Fibroblast of lung (primary cell): ENCODE measurements around the gene CDC42EP3. TPM values are rescaled to one million over a fixed set of nuclear protein-coding genes. Genes with fewer than 3 reads are reported as not detected.

Experiments
- DNase-seq, 2 donors: peaks; one replicate each; pipeline versions ENCODE4 v3.0.0 to v3.0.0-alpha.2; 2010; ENCODE audit warnings: low read depth in 2 of 2
- H2AFZ ChIP-seq: 2 replicates; pipeline ENCODE4 v1.5.1; 2012; ENCODE audit warnings: low read length, control low read depth, inconsistent platforms
- H3K27ac ChIP-seq: 2 replicates; pipeline ENCODE4 v1.5.1; 2011; ENCODE audit warnings: low read length, control low read depth; ENCODE audit not compliant: insufficient read depth
- H3K27me3 ChIP-seq: 2 replicates; pipeline ENCODE4 v1.5.1; 2011; ENCODE audit warnings: mild to moderate bottlenecking, low read length; ENCODE audit not compliant: control insufficient read depth, insufficient read depth
- H3K36me3 ChIP-seq: 2 replicates; pipeline ENCODE4 v1.5.1; 2011; ENCODE audit warnings: low read length; ENCODE audit not compliant: control insufficient read depth, insufficient read depth
- H3K4me1 ChIP-seq: 2 replicates; pipeline ENCODE4 v1.5.1; 2011; ENCODE audit warnings: low read length; ENCODE audit not compliant: control insufficient read depth, insufficient read depth; ENCODE audit errors: extremely low read depth
- H3K4me2 ChIP-seq: 2 replicates; pipeline ENCODE4 v1.5.1; 2011; ENCODE audit warnings: low read length, control low read depth; ENCODE audit not compliant: insufficient read depth; ENCODE audit errors: extremely low read depth
- H3K4me3 ChIP-seq, 4 experiments: fragments of 200-600 bp in 1 of 4; sonication (generic) in 1 of 4; replicated peaks in 1 of 4; 2 replicates each; pipeline ENCODE4 v1.5.1; 2011 to 2016; ENCODE audit warnings: low read length in 4 of 4, low read depth in 3 of 4, mild to moderate bottlenecking in 3 of 4, control low read depth in 2 of 4, inconsistent platforms in 1 of 4, mixed read lengths in 1 of 4; ENCODE audit not compliant: insufficient read depth in 1 of 4; ENCODE audit errors: control extremely low read depth in 1 of 4
- H3K79me2 ChIP-seq: 2 replicates; pipeline ENCODE4 v1.5.1; 2012; ENCODE audit warnings: mild to moderate bottlenecking, low read length, inconsistent platforms; ENCODE audit not compliant: control insufficient read depth, insufficient read depth
- H3K9ac ChIP-seq: 2 replicates; pipeline ENCODE4 v1.5.1; 2011; ENCODE audit warnings: mild to moderate bottlenecking, low read length, control low read depth; ENCODE audit not compliant: insufficient read depth
- H3K9me3 ChIP-seq: 2 replicates; pipeline ENCODE4 v1.5.1; 2012; ENCODE audit warnings: low read depth, low read length; ENCODE audit not compliant: control insufficient read depth, insufficient read depth
- H4K20me1 ChIP-seq: 2 replicates; pipeline ENCODE4 v1.5.1; 2011; ENCODE audit warnings: low read length; ENCODE audit not compliant: control insufficient read depth, insufficient read depth; ENCODE audit errors: extremely low read depth
- CTCF ChIP-seq, 2 donors: IDR thresholded peaks in 1 of 2; conservative IDR thresholded peaks in 1 of 2; 1 replicate in 1 of 2; 2 replicates in 1 of 2; pipeline ENCODE4 v1.5.1; 2011 to 2012; ENCODE audit warnings: low read length in 2 of 2, control low read depth in 1 of 2, inconsistent platforms in 1 of 2, low read depth in 1 of 2, mild to moderate bottlenecking in 1 of 2
- EZH2 ChIP-seq: IDR thresholded peaks from 2 replicates; pipeline ENCODE4 v1.5.1; 2012; ENCODE audit warnings: low read length, control low read depth, mild to moderate bottlenecking; ENCODE audit errors: missing control alignments
- polyA plus RNA-seq, 2 donors: library from polyadenylated mRNA; depleted of rRNA in 1 of 2; stranded (reverse) in 1 of 2; unstranded in 1 of 2; fragments of >200 nt; gene quantifications; 2 replicates each; pipeline ENCODE4 v1.2.1, GENCODE V29; 2011 to 2012; ENCODE audit warnings: missing spikeins in 1 of 2
- total RNA-seq: library from RNA; depleted of rRNA; stranded (reverse); fragments of >200 nt; gene quantifications from 2 replicates; pipeline ENCODE4 v1.2.1, GENCODE V29; 2014

The CDC42EP3 gene
- total and polyA plus RNA-seq, 2 donors (not counting 1 experiment from before 2014, with no cell fraction given): 19.2 to 328 TPM

- TF ChIP-seq EZH2 (no peak), CTCF (conservative IDR thresholded peaks at IDR 0.05 in 1 of 2, IDR thresholded peaks at IDR 0.05 in 1 of 2; ENCODE audit: low read depth in 1 of 2, low read length in 2 of 2) (no peak)
- Histone ChIP-seq H3K4me1 (peaks cover 14% of the 10 kb centered on the region), H3K4me3 (no peak overlapping the region), H3K27ac (no peak overlapping the region), H3K79me2 (no peaks in the 10 kb centered on the region), H3K27me3 (no peaks in the 10 kb centered on the region), H3K9me3 (no peaks in the 10 kb centered on the region), H4K20me1 (no peaks in the 10 kb centered on the region), H3K4me2 (no peak overlapping the region), H2AFZ (no peak overlapping the region), H3K36me3 (no peaks in the 10 kb centered on the region), H3K9ac (no peak overlapping the region)
- DNase-seq: peak in 1 of 2 donors; percentile 57
These were observed 18.3 kb upstream of the CDC42EP3 start for GRCh38 chr2:37689751-37690150.

- Histone ChIP-seq H3K4me1 (peaks cover 14% of the 10 kb centered on the region), H3K27me3 (no peaks in the 10 kb centered on the region), H4K20me1 (no peaks in the 10 kb centered on the region), H3K27ac (peak overlapping the region; percentile 67), H3K9ac (no peak overlapping the region), H3K4me2 (no peak overlapping the region), H3K79me2 (no peaks in the 10 kb centered on the region), H3K9me3 (no peaks in the 10 kb centered on the region), H3K36me3 (no peaks in the 10 kb centered on the region), H3K4me3 (no peak overlapping the region), H2AFZ (no peak overlapping the region)
- DNase-seq: peak; percentile 93 to 94
- TF ChIP-seq EZH2 (no peak), CTCF (conservative IDR thresholded peaks at IDR 0.05 in 1 of 2, IDR thresholded peaks at IDR 0.05 in 1 of 2; ENCODE audit: low read depth in 1 of 2, low read length in 2 of 2) (no peak)
These were observed 17.5 kb upstream of the CDC42EP3 start for GRCh38 chr2:37688771-37689468.

- H3K4me3 ChIP-seq: no peak overlapping the region
- no peaks in the 10 kb centered on the region for H3K79me2 ChIP-seq
- H2AFZ ChIP-seq: no peak overlapping the region
- H3K4me1 ChIP-seq: peaks cover 14% of the 10 kb centered on the region
- no peaks in the 10 kb centered on the region for H4K20me1 ChIP-seq
- H3K27ac ChIP-seq: no peak overlapping the region
- no peaks in the 10 kb centered on the region for H3K27me3 ChIP-seq
- DNase-seq: peak in 1 of 2 donors; percentile 63
- no peaks in the 10 kb centered on the region for H3K9me3 ChIP-seq
- H3K9ac ChIP-seq: no peak overlapping the region
- no peaks in the 10 kb centered on the region for H3K36me3 ChIP-seq
- H3K4me2 ChIP-seq: no peak overlapping the region
- TF ChIP-seq EZH2 (no peak), CTCF (conservative IDR thresholded peaks at IDR 0.05 in 1 of 2, IDR thresholded peaks at IDR 0.05 in 1 of 2; ENCODE audit: low read depth in 1 of 2, low read length in 2 of 2) (no peak)
These were observed 15.5 kb upstream of the CDC42EP3 start for GRCh38 chr2:37686792-37687526.
